ENCODE results near the gene CACTIN.
"Not testable (repeated sequence)": the region's sequence is repeated elsewhere in the genome, so short reads cannot be mapped to it uniquely, and the experiment has no call there.

Gene CACTIN

DNA sequence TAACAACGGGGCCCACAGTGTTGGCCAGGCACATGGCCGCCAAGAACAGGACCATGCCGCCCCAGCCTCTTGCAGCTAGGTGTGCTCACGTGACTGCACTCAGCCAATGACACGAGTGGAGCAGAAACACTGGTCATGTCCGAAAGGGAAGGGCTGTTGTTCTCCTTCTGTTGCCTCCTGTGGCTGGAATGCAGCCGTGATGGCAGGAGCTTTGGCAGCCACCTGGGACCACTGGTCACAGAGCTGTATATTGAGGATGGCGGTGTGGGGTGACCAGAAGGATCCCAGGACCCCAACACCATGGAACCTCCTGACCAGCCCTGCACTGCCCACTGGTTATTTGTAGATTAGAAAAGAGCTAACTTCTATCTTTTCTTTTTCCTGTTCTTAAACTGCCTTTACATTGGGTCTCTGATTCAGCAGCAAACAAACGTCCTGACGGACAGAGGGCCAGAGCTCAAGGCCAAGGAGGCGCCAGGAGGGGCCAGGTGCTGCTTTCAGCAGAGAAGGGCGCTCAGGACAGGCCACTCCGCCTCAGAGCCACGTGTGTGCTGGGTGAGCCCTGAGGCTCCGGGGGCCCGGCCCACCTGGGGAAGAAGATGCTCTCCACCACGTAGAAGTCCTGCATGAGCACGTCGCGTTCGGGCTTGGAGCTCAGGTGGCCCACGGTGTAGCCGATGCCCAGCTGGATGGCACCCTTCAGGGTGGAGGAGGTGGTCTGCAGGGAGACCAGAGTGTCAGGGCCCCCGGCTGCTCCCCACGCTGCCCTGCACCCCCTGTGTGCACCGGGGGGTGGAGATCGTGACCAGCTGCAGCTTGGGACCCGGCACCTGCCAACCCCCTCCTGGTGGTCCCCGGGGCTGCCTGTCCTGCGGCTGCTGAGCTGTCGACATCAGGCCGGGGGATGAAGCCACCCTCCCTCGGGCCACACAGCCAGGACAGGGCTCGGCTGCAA lies 35.0 kb upstream of the CACTIN start:
- DNase-seq: no peak

DNA sequence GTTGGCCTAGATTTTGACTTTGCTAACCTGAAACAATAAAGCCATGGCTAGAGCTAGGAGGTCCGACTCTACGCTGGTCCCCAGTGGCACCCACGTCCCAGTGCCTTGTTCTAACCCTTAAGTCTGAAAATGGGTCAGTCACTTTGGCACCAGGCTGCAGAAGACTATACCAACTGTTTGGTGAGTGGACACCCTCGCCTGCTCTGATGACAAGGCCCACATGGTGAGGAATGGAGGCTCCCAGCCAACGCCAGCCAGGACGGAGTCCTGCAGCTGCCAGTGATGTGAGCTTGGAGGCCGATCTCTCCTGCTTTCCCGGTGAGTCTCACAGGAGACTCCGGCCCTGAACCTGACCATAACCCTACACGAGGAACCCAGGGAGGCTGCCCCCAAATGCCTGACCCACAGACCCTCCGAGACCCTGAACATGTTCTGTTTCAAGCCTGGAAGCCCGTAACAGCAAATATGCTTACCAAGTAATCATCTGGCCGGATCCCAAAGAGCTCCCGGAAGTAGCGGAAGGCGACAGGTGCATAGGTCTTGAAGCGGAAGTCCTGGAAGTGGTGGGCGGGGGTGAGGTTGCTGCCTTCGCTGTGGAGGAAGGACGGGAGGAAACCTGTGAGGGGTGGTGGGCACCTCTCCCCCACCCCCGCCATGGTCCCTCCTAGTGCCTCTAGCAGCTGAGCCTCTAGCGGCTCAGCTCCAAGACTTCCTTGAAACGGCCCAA lies 34.1 kb upstream of the CACTIN start:
- DNase-seq: no peak

DNA sequence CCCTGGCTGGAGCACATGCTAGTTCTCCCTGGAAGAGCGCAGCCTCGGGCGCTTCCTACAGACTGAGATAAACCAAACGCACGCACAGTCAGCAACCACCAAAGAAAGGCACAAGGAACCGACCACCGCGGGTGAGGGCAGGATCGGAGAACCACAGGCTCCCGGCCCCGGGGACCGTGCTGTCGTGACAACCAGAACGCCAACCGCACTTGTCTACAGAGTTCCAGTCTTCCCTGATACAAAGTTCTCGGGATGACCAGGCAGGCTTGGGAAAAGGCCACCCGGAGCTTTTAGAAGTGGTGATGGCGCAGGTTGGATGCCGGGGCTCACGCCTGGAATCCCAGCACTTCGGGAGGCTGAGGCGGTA lies 33.1 kb upstream of the CACTIN start:
- DNase-seq: no peak

DNA sequence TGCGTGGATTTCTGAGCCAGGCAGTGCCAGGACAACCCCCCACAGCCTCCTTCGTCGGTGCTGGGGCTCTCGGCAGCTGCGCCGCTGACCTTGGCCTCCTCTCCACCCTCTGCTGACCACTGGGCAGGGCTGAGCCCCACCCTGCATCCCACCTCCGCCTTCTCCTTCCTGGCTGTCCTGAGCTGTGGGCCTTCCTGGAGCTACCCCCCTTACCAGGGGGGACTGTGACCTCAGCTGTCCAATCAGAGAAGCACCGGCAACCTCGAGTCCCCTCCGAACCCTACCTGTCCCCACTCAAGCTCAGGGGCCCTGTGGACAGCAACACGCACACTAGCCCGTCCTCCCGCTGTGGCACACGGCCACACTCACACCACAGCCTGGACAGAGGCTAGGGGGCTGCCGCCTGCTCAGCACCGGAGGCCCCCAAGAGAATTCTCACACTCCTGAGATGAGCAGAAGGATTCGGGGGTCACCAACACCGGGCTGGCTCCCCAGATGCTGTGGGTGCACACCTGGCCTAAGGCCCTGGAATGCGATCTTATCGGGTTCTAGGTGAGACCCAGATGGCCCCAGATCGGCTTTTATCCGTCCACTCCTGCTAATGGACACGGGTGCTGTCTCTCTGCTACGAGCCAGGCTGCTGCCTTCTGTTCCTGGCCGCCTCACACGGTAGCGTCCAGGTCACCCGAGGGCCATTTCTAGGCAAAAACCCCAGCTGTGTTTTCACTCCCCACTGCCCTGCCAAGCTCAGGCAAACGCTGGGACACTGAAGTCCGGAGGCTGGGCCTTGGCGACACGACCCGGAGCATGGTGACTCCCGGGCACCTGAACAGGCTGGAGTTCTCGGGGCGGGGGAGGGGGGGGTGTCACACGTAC lies 32.5 kb upstream of the CACTIN start:
- no peak for DNase-seq

DNA sequence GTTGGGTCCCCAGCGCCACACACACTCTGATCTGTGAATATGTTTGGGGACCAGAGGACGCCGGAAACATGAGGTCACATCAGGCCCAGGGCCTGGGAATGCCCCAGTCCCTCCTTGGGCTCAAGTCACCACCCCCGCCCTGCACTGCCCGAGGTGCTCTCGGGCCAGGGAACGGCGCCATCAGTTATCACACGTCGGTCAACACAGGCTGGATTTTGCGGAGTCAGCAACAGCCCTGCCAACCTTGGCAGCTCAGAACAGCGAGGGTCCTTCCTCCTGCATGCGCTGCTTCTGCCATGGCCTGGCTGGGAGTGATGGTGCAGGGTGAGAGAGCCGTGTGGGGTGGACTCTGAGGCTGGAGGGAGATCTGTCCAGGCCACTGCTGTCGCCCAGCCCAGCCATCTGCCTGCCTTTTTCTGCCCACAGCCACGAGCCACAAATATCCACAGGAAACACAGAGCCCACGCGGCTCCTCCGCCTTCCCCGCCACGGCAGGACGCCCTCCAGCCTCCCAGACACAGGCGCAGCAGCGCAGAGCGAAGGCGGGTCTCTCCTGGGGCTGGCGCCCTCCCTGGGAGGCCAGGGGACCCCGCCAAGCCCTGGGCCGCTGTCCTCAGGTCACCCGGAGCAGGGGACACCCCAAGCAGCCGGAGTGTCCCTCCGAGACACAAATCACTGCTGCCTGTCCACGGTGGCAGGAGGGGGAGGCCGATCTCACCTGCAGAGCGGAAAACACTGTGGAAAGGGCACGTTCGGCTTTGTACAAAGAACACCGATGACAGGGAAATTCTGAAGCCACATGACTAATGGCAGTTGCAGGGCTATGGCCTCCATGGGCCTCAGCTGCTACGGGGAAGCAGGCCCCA lies 31.6 kb upstream of the CACTIN start:
- no peak for DNase-seq

DNA sequence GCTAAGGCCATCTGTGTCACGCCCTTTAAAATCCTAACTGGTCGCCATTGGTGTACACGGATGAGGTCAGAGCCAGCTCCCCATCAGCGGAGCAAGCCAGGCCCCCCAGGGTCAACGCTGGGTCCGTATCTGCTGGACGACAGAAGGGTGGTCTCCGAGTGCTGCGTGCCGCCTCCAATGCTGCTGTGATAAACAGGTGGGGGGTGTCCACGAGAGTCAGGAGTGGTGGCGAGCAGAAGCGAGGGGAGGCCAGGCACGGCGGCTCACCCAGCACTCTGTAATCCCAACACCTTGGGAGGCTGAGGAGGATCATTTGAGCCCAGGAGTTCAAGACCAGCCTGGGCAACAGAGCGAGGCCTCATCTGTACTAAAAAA lies 30.8 kb upstream of the CACTIN start:
- no peak for DNase-seq

DNA sequence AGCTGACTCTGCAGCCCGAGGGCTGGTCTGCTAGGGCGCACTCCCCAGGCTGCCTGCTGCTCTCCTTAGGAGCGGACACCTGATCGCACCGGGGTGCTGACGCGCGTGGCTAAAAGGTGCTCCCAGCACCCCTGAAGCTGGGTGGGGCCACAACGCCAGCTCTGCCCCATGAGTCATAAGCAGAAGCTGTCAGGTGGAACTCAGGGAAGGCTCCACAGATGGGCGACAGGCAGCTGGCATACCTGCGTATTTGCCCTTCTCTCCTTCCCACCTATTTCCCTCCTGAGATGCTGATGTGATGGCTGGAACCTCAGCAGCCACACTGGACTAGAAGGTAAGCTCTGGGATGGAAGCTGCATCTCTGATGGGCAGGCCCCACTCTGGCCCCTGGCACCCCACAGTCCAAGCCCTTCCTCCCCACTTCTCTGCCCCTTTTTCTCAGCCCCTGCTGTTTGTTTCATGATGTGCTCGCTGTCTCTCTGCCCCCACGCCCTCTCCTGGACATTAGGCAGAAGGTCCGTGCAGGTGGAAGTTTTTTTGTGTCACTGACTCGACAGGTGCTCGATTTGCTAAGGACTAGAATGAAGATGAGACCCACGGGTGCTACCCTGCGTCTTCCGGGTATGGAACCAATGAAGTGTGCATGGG lies 30.3 kb upstream of the CACTIN start:
- no peak for DNase-seq

DNA sequence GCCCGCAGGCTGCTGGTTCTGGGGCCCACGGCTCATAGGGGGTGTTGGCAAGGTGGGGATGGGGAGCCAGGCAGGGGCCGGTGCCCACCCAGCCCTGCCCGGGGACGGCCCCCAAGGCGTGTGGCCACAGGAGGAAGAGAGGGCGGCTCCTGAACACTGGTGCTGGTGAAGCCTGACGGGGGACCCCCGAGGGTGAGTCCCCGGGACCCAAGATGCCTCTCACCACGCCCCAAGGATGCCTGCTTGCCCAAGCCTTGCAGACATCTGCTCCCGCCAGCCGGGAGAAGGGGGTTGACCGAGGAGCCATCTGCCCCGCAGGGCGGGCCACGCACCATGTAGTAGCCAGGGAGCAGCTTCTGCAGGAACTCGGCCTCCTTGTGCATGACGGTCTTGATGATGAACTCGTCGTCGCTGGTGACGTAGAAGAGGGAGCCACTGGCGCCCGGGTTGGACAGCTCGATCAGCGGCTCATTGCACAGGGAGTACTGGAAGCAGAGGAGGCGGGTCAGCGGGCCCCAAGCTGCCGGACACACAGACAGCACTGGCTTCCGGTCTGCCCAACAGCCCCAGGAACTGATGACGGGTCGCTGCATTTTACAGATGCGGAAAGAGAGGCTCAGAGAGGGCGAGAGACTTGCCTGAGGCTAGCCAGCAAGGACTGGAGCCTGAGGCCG lies 29.6 kb upstream of the CACTIN start:
- no peak for DNase-seq

DNA sequence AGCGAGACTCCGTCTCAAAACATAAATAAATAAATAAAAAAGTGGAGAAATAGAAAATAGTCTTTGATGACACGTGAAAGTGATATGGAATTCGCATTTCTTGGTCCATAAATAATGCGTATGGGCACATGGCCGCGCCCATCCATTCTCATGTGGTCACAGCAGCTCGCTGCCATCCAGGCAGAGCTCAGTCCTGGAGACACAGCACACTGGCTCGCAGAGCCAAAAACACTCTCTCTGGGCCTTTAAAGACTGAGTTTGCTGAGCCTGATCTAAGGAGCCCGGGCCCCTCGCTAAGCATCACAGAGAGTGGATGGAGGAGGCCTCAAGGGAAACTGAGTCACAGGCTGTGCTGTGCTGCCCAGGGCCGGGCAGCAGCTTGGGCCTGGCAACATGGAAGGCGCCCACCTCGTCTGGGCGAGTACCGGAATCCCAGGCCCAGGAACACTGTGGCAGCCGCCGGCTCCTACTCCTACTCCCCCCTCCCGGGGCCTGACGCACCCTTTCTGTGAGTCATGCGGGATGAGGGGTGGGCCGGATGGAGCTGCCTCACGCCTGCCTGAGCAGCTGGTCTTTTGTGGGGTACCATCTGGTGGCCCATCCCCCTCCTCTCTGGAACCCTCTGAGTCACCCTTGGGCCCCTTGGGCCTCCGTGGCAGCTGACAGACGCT lies 28.9 kb upstream of the CACTIN start:
- no peak for DNase-seq

DNA sequence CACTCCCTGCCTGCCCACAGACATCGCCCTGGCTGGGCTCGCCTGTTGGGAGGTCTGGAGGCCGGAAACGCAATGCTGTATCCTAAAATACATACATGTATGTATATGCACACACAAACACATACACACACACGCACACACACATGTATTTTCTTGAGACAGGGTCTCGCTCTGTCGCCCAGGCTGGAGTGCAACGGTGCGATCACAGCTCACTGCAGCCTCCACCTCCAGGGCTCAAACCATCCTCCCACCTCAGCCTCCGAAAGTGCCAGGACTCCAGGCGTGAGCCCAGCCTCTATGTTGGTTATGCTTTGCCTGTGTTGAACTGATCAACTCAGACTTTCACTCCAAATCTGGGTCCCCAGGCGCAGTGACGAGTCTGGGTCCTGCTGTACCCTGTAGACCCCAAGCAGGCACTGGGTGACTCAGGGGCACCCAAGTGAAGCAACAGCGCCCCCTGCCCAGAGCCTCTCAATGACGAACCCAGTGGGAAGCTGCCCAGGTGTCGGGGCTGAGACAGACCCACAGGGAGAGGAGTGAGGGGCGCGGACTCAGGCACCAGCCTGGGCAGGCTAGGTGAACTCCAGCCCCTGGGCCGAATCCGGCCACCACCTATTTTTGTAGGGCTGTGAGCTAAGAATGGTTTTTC lies 27.4 kb upstream of the CACTIN start:
- no peak for DNase-seq

DNA sequence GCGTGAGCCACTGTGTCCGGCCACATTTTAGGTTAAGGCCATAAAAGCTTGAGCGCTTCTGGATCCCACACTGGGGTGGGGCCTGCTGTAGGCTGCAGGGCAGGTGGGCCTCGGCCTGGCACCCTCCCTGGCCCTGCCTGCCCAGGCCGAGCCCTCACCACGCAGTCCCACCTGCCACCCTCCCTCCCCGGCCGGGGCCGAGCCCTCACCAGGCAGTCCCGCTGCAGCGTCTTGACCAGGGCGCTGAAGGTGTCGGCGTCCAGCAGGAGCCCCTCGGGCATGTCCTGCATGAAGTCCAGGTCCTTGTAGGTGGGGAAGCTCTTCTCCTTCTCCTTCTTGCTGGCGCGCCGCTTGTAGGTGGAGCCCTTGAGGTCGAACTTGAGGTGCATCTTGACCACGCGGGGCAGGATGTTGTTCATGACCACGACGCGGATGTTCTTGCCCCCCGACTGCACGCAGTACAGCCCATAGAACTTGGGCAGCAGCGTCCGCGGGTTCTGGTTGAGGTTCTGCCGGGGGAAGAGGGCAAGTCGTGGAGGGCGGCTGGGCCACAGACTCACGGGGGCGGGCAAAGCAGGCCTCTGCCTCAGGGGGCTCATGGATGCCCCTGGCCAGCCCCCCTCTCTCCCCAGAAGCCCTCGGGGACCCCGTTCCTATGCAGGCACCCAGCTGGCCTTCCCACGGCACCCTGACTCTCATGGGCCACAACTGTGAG lies 26.6 kb upstream of the CACTIN start:
- DNase-seq: no peak

DNA sequence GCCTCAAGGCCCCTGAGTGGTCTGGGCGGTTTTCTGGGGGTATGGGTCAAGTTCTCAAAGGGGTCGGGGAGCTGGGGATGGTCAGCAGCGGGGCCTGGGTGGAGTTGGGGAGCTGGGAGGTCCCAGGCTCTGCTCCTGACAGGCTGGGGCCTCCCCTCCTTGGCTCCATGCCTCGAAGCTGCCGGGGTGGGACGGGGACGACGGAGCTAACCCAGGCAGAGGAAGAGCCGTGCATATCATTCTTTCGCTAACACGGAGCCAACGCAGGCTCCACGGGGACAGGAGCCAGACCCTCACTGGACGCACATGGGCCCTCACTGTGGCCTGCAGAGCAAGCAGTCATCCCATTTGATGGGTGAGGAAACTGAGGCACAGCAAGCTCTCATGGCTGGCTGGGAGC lies 25.8 kb upstream of the CACTIN start:
- no peak for DNase-seq

DNA sequence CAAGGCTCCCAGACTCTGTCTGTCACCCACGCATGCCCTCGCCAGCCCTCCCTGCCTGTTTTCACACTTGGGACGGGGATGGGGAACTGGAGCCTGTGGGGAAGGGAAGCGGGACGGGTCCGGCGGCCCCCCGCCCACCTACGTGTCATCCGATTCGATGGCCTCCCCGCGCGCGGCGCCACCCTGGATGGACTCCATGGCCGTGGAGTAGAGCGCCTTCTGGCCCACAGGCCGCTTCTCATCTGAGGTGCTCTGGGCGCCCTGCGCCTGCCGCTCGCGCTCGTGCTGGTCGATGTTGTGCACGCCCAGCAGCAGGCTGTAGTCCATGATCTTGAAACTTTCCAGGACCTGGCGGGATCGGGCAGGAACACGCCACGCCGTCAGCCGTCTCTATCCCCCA lies 25.1 kb upstream of the CACTIN start:
- DNase-seq: no peak

DNA sequence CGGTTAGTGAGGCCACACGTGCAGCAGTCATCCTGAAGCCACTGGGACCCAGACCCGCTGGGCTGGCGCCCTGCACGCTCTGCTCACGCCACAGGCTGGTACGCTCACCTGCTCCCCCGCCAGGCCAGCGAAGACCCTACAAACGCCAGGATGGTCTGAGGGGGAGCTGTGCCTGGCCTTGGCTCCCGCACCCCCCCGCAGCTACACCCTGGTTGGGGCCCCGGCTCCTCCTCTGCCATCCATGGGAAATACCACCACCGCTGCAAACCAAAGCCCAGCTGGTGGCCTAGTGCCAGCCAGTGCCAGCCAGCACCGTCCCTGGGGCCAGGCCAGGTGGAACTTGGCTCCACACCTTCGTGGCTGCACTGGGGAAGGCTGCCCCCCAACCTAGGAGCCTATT lies 23.3 kb upstream of the CACTIN start:
- DNase-seq: no peak

DNA sequence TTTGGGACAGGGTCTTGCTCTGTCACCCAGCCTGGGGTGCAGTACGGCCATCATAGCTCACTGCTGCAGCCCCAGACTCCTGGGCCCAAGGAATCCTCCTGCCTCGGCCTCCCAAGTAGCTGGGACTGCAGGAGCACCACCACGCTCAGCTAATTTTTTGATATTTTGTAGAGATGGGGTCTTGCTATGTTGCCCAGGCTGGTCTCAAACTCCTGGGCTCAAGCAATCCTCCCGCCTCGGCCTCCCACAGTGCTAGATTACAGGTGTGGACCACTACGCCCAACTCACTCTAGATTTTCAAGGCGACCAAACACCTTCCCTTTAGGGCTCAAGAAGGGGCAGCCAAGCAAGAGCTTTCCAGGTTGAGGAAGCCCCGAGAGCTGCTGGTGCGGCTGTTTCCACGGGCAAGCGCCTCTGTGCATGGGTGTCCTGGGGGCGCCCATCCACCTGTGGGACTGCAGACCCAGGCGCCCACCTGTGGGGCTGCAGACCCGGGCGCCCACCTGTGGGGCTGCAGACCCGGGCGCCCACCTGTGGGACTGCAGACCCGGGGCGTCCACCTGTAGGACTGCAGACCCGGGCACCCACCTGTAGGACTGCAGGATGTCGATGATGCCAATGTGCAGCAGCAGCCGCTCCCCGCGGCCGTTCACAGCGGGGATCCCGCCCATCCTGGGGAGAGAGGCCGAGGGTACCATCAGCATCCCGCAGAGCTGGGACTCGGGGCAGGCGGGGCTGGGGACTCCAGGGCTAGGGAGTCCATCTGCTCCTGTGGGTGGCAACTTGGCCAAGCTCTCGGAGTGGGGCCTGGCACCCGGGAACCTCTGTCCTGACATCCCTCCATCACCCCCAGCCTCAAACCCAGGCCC lies 21.7 kb upstream of the CACTIN start:
- no peak for DNase-seq

DNA sequence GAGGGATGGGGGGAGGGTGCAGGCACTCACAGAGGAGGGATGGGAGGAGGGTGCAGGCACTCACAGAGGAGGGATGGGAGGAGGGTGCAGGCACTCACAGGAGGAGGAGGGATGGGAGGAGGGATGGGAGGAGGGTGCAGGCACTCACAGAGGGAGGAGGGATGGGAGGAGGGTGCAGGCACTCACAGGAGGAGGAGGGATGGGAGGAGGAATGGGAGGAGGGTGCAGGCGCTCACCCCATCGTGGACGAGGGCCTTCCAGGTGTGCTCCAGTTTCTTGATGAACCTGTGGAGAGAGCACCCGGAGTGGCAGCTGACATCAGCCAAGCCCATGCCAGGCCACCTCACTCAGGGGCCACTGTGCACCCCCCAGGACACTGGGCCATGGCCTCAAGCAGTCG lies 20.5 kb upstream of the CACTIN start:
- DNase-seq: not testable (repeated sequence)

DNA sequence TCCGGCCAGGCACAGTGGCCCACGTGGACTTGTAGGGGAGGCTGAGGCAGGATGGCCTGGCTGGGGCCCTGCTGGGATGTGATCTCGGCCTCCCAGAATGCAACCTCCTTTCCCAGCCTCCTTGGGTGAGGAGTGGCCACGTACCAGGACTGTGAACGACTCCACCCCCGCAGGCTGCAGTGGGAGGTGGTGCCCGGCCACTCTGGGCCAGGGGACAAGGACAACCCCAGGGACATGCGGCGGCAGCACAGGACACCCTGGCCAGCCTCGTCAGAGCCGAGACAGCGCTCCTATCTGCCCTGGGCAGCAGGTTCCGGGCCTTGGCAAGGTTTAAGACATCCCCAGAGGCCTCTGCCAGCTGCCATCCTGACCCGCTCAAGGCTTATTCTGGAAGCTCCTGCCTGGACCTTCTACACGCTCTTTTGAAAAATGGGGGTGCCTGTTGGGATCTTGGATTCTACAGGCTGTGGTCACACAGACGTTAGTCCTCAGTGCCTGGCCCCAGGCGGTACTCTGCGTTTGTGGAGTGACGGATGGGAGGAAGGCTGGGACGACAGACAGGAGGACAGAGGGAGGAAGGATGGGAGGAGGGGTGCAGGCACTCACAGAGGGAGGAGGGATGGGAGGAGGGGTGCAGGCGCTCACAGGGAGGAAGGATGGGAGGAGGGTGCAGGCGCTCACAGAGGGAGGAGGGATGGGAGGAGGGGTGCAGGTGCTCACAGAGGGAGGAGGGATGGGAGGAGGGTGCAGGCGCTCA lies 19.9 kb upstream of the CACTIN start:
- no peak for DNase-seq

DNA sequence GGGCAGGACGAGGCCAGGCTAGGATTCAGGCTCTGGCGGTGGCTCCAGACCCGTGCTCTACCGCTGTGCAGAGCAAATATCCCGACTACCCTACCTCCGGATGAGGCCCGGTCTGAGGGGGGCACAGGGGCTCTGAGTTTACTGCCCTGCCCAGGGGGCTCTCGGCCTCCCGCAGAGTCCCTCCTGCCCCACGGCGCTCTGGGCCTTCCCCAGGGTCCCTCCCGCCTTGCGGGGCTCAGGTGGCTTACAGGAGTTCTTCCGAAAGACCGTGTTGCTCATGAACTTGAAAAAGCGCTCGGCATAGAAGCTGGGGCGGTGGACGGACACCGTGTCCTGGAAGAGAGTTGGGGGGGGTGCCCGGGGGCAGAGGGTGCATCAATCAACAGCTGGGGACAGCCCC lies 19.1 kb upstream of the CACTIN start:
- no peak for DNase-seq

Measured in midbrain (tissue), 1 donor.